HepG2 (cell line): ENCODE results near the gene CLIC4. TPM values are rescaled to one million over a fixed set of nuclear protein-coding genes. Genes with fewer than 3 reads are reported as not detected.

Source experiments
- ATAC-seq: fragments of 200-7000 bp; cut with Tn5 transposase; 3 replicates; pipeline ENCODE4 v1.9.1; 2020; ENCODE audit warnings: mild to moderate bottlenecking, moderate library complexity
- BruUV-seq: library from RNA; stranded (reverse); fragments of 400-500 nt; replicated peaks from 2 replicates; lab custom pipeline; 2021; lab: Mats Ljungman, UMichigan
- CTCF ChIA-PET: fragments of 300-600 bp; formaldehyde crosslinking; extraction: SDS; loops from one replicate; lab custom pipeline; 2021; ENCODE audit warnings: low total read pairs, inconsistent platforms, low intra/inter-chr PET ratio; lab: Yijun Ruan, JAX
- POLR2A ChIA-PET: fragments of 350-600 bp; sonication (Branson Sonifier 250); formaldehyde crosslinking; loops from one replicate; lab custom pipeline; 2020; ENCODE audit warnings: antibody characterized with exemption, inconsistent platforms; lab: Yijun Ruan, JAX
- DNase-seq: peaks from one replicate; pipeline ENCODE4 v3.0.0-alpha.2; 2015; ENCODE audit warnings: low spot score
- FAIRE-seq: peaks from 3 replicates; lab custom pipeline; 2011; peaks lifted over from hg19 to GRCh38; lab: Jason Lieb, UNC
- H2AFZ ChIP-seq: one replicate; pipeline ENCODE4 v1.6.1; 2011; ENCODE audit warnings: low read length, inconsistent platforms
- H3K27ac ChIP-seq: fragments of 300-600 bp; 3 replicates; pipeline ENCODE4 v1.8.0; 2011; ENCODE audit warnings: mixed run types, mild to moderate bottlenecking, mixed read lengths, low read length, inconsistent platforms; ENCODE audit not compliant: insufficient read depth; ENCODE audit errors: extremely low read length
- H3K27me3 ChIP-seq, 2 experiments: fragments of 200-600 bp in 1 of 2; 2 replicates in 1 of 2; 3 replicates in 1 of 2; pipeline versions ENCODE4 v1.6.0 to v1.8.0; 2011; ENCODE audit warnings: low read length in 2 of 2, mild to moderate bottlenecking in 2 of 2, moderate library complexity in 2 of 2, inconsistent platforms in 1 of 2; ENCODE audit not compliant: insufficient read depth in 2 of 2, control insufficient read depth in 1 of 2
- H3K36me3 ChIP-seq, 2 experiments: fragments of 200-600 bp in 1 of 2; replicated peaks in 1 of 2; 2 replicates in 1 of 2; 3 replicates in 1 of 2; pipeline versions ENCODE4 v1.5.1 to v1.8.0; 2011; ENCODE audit warnings: low read length in 2 of 2, inconsistent platforms in 1 of 2; ENCODE audit not compliant: insufficient read depth in 2 of 2, control insufficient read depth in 1 of 2
- H3K4me1 ChIP-seq: 2 replicates; pipeline ENCODE4 v1.5.1; 2012; ENCODE audit warnings: low read length, inconsistent platforms; ENCODE audit not compliant: insufficient read depth
- H3K4me2 ChIP-seq: 2 replicates; pipeline ENCODE4 v1.6.0; 2011; ENCODE audit warnings: low read depth, low read length, inconsistent platforms
- H3K4me3 ChIP-seq, 3 experiments: fragments of 200-600 bp in 1 of 3; sonication (generic), shearing (Covaris generic) in 1 of 3; replicated peaks in 1 of 3; 2 replicates each; pipeline ENCODE4 v1.5.1; 2011 to 2016; ENCODE audit warnings: low read length in 3 of 3, inconsistent platforms in 2 of 3, low read depth in 2 of 3, mild to moderate bottlenecking in 2 of 3, control low read depth in 1 of 3, mixed read lengths in 1 of 3; ENCODE audit not compliant: insufficient read depth in 1 of 3
- H3K79me2 ChIP-seq: one replicate; pipeline ENCODE4 v1.6.1; 2011; ENCODE audit warnings: low read length, inconsistent platforms; ENCODE audit not compliant: insufficient read depth
- H3K9ac ChIP-seq: 2 replicates; pipeline ENCODE4 v1.6.0; 2011; ENCODE audit warnings: mild to moderate bottlenecking, low read depth, low read length, inconsistent platforms; ENCODE audit not compliant: insufficient read depth
- H3K9me3 ChIP-seq: 2 replicates; pipeline ENCODE4 v1.5.1; 2012; ENCODE audit warnings: mild to moderate bottlenecking, low read length
- H4K20me1 ChIP-seq: 2 replicates; pipeline ENCODE4 v1.6.0; 2011; ENCODE audit warnings: inconsistent platforms, mild to moderate bottlenecking, low read length, moderate library complexity; ENCODE audit not compliant: insufficient read depth
- ARID4A ChIP-seq: sonication (generic); formaldehyde crosslinking; IDR thresholded peaks from 2 replicates; pipeline ENCODE4 v1.5.0; 2020; ENCODE audit warnings: mild to moderate bottlenecking, missing genetic modification reagents, borderline replicate concordance
- ELF3 ChIP-seq: IDR thresholded peaks from 2 replicates; pipeline ENCODE4 v1.6.1; 2016; ENCODE audit warnings: missing genetic modification reagents, missing compliant biosample characterization
- ESRRA ChIP-seq: sonication (generic); formaldehyde crosslinking; IDR thresholded peaks from 2 replicates; pipeline ENCODE4 v1.5.1; 2020; ENCODE audit warnings: mild to moderate bottlenecking, low read depth, missing genetic modification reagents
- MAX ChIP-seq: IDR thresholded peaks from 2 replicates; pipeline ENCODE4 v1.6.1; 2012; ENCODE audit warnings: inconsistent platforms
- NR2F6 ChIP-seq, 2 experiments: IDR thresholded peaks; 2 replicates each; pipeline ENCODE4 v1.6.1; 2016; ENCODE audit warnings: antibody characterized with exemption in 1 of 2, mild to moderate bottlenecking in 1 of 2
- PRDM15 ChIP-seq: sonication (generic); formaldehyde crosslinking; IDR thresholded peaks from 2 replicates; pipeline ENCODE4 v1.4.0; 2020; ENCODE audit warnings: missing genetic modification reagents
- WGBS: methylation state at CpG from one replicate; pipeline ENCODE4 v1.1.6; 2017; ENCODE audit warnings: low lambda C conversion rate; 5-methylcytosine and 5-hydroxymethylcytosine counted together
- in situ Hi-C: cut with HindIII; loops from 2 replicates; pipeline ENCODE4 v1.10.0; 2017; ENCODE audit warnings: low pct_unique_long_range_greater_than_20kb; ENCODE audit not compliant: extremely low pct_ligation_motif_present
- intact Hi-C: fragments of 100-400 bp; cut with micrococcal nuclease; formaldehyde crosslinking; loops from one replicate; pipeline ENCODE4 v1.10.0; 2022; ENCODE audit not compliant: unreplicated experiment
- polyA plus RNA-seq, 8 experiments: library from polyadenylated mRNA; depleted of rRNA in 3 of 8; stranded (reverse) in 7 of 8; unstranded in 1 of 8; fragments of >200 nt; fragmentation: Illumina TruSeq in 4 of 8; extraction: Trizol in 4 of 8; gene quantifications; 2 replicates each; pipeline versions ENCODE4 v1.2.1 to v1.2.3, GENCODE V29; 2011 to 2016; ENCODE audit warnings: low read depth in 4 of 8, missing spikeins in 1 of 8, mixed read lengths in 1 of 8; ENCODE audit not compliant: insufficient read depth in 1 of 8
- total RNA-seq, 5 experiments: library from RNA; depleted of rRNA; stranded (reverse); fragments of >200 nt; fragmentation: Illumina TruSeq; extraction: Trizol; gene quantifications; 2 replicates each; pipeline ENCODE4 v1.2.3, GENCODE V29; 2016; ENCODE audit warnings: low read depth in 1 of 5
- TF ChIP-seq, protein P1 (sequence below): sonication (generic); formaldehyde crosslinking; IDR thresholded peaks from 2 replicates; pipeline ENCODE4 v1.5.0; 2020; ENCODE audit warnings: mild to moderate bottlenecking, missing genetic modification reagents
- TF ChIP-seq, protein P2 (sequence below): sonication (generic); formaldehyde crosslinking; IDR thresholded peaks from 2 replicates; pipeline ENCODE4 v1.9.0; 2021; ENCODE audit warnings: missing genetic modification reagents, borderline replicate concordance

Gene CLIC4
- total and polyA plus RNA-seq, 2 of the 13 experiments (the other 11 are each of a cell fraction or from before 2014, with no cell fraction given): 23.3 to 77.4 TPM

DNA sequence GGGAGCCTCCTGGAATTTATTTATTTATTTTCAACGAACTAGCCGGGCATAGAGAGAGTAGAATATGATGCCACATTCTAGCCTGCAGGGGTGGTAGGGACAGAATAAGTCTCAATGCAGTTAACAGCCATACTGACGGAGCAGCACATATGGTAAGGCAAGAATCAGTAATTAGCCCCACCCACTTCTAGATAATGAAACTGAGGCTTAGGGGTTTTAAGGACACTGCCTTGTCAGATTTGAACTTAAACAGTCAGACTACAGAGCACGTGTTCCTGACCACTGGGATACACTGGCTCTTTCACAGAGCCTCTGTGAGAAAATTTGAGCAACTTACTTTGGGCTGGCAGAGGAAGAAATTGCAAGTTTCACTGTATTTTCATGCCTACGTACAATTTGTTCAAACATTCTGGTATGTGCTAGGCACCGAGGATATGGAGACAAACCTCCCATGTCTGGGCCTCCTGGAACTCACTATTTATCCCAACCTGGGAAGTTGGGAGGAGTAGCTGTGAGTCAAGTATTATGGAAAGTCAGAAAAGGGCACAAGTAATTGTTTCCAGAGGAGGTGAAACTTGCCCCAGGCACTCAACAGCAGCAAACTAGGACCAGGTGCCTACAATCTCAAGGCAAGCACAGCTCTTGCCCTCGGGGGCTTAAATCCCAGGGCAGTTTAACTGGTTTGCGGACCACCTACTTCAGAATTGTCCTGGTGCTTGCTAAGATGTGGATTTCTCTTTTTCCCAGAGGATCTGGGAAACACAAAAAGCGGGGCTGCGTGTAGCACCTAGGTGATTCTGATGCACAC lies 1.6 kb upstream of the CLIC4 start:
- peak overlapping the region; percentile 45 for H3K9ac ChIP-seq
- peak overlapping the region; percentile 22 to 51 (median 35) for H3K4me3 ChIP-seq
- ATAC-seq (peak; percentile 3; the same call in 1 of the 3 replicates), FAIRE-seq (peak; percentile 60), DNase-seq (no peak)
- H3K9me3 ChIP-seq: no peaks in the 10 kb centered on the region
- H3K4me1 ChIP-seq: peaks cover 57% of the 10 kb centered on the region
- in situ Hi-C loops (no loop called here), intact Hi-C loops (loop anchor here (2.0 to 10.0 kb wide), 4 partner anchors 19 to 87 kb away; no protein-coding TSS in a partner anchor)
- ChIA-PET CTCF (no interaction called here), POLR2A (interaction anchor here (1.5 to 8.2 kb wide), 2 partner anchors 18 to 38 kb away, joined by 5 to 100 read pairs; no protein-coding TSS in a partner anchor)
- no TSS peak for BruUV-seq
- H3K4me2 ChIP-seq: peak overlapping the region; percentile 86
- peak overlapping the region; percentile 19 for H3K27ac ChIP-seq
- H2AFZ ChIP-seq: peak overlapping the region; percentile 69
- 13% methylated on average over 10 of the region's 10 CpGs for WGBS
- no peaks in the 10 kb centered on the region for H3K36me3 ChIP-seq
- peaks cover 30% of the 10 kb centered on the region for H3K79me2 ChIP-seq
- H3K27me3 ChIP-seq: no peaks in the 10 kb centered on the region; a peak in 1 of 5 replicates
- H4K20me1 ChIP-seq: no peaks in the 10 kb centered on the region
- TF ChIP-seq ELF3 (CRISPR knock-in tag) (peak; percentile 11; the same call in 1 of the 2 replicates), MAX (peak; percentile 38; the same call in 1 of the 2 replicates), NR2F6 (IDR thresholded peaks at IDR 0.05) (no peak), NR2F6 (CRISPR knock-in tag; IDR thresholded peaks at IDR 0.05) (no peak), PRDM15 (CRISPR knock-in tag) (peak; percentile 78; the same call in 1 of the 2 replicates), ESRRA (CRISPR knock-in tag) (no peak), ARID4A (0 out of 2 replicates have a peak, but pooled peaks have one; percentile 29)
- TF ChIP-seq, protein P1, sequence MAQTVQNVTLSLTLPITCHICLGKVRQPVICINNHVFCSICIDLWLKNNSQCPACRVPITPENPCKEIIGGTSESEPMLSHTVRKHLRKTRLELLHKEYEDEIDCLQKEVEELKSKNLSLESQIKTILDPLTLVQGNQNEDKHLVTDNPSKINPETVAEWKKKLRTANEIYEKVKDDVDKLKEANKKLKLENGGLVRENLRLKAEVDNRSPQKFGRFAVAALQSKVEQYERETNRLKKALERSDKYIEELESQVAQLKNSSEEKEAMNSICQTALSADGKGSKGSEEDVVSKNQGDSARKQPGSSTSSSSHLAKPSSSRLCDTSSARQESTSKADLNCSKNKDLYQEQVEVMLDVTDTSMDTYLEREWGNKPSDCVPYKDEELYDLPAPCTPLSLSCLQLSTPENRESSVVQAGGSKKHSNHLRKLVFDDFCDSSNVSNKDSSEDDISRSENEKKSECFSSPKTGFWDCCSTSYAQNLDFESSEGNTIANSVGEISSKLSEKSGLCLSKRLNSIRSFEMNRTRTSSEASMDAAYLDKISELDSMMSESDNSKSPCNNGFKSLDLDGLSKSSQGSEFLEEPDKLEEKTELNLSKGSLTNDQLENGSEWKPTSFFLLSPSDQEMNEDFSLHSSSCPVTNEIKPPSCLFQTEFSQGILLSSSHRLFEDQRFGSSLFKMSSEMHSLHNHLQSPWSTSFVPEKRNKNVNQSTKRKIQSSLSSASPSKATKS: no peak
- TF ChIP-seq, protein P2, sequence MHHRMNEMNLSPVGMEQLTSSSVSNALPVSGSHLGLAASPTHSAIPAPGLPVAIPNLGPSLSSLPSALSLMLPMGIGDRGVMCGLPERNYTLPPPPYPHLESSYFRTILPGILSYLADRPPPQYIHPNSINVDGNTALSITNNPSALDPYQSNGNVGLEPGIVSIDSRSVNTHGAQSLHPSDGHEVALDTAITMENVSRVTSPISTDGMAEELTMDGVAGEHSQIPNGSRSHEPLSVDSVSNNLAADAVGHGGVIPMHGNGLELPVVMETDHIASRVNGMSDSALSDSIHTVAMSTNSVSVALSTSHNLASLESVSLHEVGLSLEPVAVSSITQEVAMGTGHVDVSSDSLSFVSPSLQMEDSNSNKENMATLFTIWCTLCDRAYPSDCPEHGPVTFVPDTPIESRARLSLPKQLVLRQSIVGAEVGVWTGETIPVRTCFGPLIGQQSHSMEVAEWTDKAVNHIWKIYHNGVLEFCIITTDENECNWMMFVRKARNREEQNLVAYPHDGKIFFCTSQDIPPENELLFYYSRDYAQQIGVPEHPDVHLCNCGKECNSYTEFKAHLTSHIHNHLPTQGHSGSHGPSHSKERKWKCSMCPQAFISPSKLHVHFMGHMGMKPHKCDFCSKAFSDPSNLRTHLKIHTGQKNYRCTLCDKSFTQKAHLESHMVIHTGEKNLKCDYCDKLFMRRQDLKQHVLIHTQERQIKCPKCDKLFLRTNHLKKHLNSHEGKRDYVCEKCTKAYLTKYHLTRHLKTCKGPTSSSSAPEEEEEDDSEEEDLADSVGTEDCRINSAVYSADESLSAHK (CRISPR knock-in tag): no peak
